SKM-1 treated with dmso at 0.1 percent for 144 hours (cell line): ENCODE measurements around the gene OPRL1.
A peak's percentile ranks its signal among the peaks of the same experiment; 100 is the strongest.
"Not testable (repeated sequence)": the region's sequence is repeated elsewhere in the genome, so short reads cannot be mapped to it uniquely, and the experiment has no call there.

ENCODE experiments used
- DNase-seq: peaks from one replicate; lab custom pipeline; 2025; ENCODE audit not compliant: unreplicated experiment; lab: John Stamatoyannopoulos, UW

Gene OPRL1

GRCh38 chr20:64114356-64114971 is 34.6 kb downstream of the OPRL1 start:
- DNase-seq, result no peak

- DNase-seq, result no peak
Observed at GRCh38 chr20:64115171-64115911, 35.5 kb downstream of the OPRL1 start.

DNA sequence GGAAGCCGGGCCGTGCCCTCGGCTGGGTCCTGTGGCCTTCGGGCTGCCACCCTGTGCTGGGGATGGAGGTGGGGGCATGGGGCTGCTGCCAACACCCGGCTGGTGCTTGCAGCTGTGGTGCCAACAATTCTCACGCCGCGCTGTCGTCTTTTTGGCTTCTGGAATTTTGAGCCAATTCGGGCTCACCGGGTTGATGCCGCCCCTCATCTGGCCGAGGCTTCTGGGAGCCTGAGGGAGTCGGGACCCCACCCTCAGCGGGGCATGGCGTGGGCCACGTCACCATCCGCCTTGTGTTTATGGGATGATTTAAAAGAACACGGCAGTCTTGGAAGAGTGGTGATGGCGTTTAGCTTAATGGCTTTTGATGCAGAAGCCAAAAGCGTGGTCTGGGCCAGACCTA is 36.1 kb downstream of the OPRL1 start:
- DNase-seq, result no peak

- DNase-seq, result no peak
Observed at GRCh38 chr20:64116541-64117431, 36.9 kb downstream of the OPRL1 start.

DNA sequence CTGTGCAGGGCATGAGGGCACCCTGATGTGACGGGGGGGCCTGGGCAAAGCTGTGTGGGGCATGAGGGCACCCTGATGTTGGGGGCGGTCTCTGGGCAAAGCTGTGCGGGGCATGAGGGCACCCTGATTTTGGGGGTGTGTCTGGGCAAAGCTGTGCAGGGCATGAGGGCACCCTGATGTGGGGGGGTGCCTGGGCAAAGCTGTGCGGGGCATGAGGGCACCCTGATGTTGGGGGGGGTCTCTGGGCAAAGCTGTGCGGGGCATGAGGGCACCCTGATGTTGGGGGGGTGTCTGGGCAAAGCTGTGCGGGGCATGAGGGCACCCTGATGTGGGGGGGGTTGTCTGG is 37.5 kb downstream of the OPRL1 start:
- DNase-seq, result not testable (repeated sequence)

- DNase-seq, result no peak
Observed at GRCh38 chr20:64119301-64119680, 39.4 kb downstream of the OPRL1 start.

DNA sequence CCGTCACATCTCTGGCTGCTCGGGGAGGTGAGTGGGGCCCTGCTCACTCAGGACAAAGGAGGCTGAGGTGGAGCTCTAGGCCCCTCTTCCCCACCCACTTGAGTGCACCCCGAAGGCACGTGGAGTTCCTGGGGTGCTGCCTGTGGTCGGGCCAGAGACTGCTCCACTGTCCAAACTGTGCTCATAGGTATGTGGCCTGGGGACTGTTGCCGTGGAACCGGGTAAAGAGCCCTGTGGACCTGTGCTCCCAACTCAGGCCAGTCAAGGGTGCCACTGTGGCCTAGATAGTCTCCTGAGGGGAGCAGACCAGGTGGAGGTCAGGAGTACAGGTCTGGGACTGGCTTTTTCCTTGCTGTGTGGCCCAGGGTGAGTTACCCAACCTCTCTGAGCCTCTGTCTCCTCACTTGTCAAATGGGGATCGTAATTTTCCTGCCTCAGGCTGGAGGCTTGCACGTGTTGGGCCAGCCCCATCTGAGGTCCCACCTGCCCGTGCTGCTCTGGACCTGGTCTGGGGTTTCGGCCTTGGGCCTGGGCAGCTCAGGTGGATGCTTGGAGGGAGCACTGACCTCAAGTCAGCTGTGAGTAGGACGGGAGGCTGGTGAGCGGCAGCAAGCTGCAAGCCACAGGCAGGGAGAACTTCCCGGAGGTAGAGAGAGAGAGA is 39.9 kb downstream of the OPRL1 start:
- DNase-seq, result peak; percentile 14

GRCh38 chr20:64121586-64121985 is 41.7 kb downstream of the OPRL1 start:
- DNase-seq, result no peak

- not testable (repeated sequence) for DNase-seq
Observed at GRCh38 chr20:64122927-64123326, 43.0 kb downstream of the OPRL1 start.

DNA sequence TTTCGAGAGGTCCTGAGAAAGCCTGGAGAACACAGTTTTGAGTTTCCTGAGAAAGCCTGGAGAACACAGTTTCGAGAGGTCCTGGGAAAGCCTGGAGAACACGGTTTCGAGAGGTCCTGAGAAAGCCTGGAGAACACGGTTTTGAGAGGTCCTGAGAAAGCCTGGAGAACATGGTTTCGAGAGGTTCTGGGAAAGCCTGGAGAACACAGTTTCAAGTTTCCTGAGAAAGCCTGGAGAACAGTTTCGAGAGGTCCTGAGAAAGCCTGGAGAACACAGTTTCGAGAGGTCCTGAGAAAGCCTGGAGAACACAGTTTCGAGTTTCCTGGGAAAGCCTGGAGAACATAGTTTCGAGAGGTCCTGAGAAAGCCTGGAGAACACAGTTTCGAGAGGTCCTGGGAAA is 43.6 kb downstream of the OPRL1 start:
- DNase-seq, result not testable (repeated sequence)

GRCh38 chr20:64129146-64129782 is 49.4 kb downstream of the OPRL1 start:
- DNase-seq, result no peak

GRCh38 chr20:64130271-64130670 is 50.4 kb downstream of the OPRL1 start:
- DNase-seq, result no peak

GRCh38 chr20:64130876-64131275 is 51.0 kb downstream of the OPRL1 start:
- no peak for DNase-seq

- peak; percentile 12 for DNase-seq
Observed at GRCh38 chr20:64131406-64131805, 51.5 kb downstream of the OPRL1 start.

DNA sequence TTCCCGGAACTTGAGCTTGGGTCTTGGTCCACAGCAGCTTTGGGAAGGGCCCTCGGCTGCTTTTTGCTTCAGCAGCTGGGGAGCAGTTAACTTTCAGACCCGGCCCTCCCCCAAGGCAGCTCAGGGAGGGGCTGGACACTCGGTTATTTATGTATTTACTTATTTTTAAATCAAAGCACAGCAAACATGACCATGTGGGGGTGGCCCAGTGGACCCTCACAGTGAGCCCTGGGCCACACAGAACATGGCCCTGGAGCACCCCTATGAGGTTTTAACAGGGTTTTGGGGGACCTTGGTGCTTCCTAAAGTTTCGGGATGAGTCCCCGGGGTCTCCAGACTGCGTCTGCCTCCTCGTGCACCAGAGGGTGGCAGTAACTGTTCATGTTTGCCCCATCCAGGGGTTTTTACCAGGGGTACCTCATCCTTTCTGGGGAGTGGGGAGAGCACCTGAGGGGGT is 54.1 kb downstream of the OPRL1 start:
- no peak for DNase-seq

DNA sequence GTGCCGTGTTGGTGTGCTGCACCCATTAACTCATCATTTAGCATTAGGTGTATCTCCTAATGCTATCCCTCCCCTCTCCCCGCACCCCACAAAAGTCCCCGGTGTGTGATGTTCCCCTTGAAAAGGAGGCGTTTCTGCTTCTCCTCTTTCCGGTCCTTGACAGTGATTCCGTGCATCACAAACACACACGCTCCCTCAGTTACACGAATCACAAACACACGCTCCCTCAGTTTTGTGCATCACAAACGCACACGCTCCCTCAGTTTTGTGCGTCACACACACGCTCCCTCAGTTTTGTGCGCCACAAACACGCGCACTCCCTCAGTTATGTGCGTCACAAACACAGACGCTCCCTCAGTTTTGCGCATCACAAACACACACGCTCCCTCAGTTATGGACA is 54.9 kb downstream of the OPRL1 start:
- not testable (repeated sequence) for DNase-seq

DNA sequence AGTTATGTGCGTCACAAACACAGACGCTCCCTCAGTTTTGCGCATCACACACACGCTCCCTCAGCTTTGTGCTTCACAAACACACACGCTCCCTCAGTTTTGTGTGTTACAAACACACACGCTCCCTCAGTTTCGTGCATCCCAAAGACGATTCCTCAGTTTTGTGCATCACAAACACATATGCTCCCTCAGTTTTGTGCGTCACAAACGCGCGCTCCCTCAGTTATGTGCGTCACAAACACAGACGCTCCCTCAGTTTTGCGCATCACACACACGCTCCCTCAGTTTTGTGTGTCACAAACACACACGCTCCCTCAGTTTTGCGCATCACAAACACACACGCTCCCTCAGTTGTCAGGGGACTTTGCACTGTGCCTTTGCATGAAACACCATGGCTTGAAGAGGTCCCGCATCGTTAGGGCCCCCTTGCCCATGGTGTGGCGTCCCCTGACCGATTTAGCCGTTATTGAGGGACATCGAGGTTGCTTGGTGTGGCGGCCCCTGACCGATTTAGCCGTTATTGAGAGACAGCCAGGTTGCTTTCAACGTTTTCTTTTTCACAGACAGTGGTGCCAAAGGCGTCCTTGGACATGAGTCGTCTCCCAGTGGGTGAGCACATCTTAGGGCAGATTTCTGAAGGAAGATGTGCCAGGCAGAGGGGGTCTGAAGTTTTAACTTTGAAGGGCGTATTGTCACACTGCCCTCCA is 56.3 kb downstream of the OPRL1 start:
- no peak for DNase-seq

DNA sequence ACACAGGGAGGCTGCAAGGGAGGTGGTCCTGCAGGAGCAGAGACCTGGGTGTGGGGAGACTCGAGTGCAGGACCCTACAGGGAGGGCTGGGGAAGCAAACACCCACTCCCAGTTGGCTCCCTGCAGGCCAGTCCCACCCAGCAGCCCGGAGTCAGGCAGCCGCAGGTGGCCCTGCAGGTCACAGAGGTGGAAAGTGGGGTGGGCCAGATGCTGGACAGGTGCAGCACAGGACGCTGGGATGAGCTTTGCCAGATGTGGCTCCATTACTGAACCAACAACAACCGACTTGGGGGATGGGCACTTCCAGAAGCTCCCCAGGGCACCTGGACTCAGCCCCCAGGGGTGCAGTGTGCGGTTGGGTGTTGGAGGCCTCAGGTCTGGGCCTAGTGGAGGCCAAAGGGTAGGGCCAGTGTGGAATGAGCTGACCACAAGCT is 57.7 kb downstream of the OPRL1 start:
- no peak for DNase-seq

DNA sequence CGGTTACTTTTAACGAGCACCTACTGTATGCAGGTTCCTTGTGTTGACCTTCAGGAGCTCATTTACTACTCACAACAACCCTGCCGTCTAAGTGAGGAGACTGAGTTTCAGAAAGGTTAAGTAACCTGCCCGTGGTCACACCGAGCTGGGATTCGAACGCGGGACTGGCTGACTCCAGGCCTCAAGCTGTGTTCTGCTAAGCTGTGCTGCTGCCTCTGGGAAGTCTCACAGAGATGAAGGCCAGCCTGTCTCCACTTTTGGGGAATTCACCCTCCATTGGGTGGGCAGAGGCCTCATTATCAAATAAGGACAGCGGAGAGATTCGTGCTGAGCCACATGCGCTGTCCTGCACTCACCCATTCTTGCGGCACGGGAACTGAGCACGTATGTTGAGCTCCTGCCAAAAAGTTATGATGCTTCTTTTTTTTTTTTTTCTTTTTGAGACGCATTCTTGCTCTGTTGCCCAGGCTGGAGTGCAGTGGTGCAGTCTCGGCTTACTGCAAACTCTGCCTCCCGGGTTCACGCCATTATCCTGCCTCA is 58.5 kb downstream of the OPRL1 start:
- no peak for DNase-seq
